GM18511 (cell line): Measurements from ENCODE around the gene SEBOX.

ENCODE experiments used
- ATAC-seq: cut with Tn5 transposase; IDR thresholded peaks from one replicate; pipeline ENCODE4 v1.9.1; 2021; ENCODE audit warnings: mild to moderate bottlenecking, moderate library complexity; ENCODE audit not compliant: unreplicated experiment

SEBOX gene

GRCh38 chr17:28364665-28365363, at the start of gene SEBOX:
TSS of gene SEBOX (minus strand) at chr17:28365199. CDS start at chr17:28365151, 48 bp downstream.
- ATAC-seq: no peak

DNA sequence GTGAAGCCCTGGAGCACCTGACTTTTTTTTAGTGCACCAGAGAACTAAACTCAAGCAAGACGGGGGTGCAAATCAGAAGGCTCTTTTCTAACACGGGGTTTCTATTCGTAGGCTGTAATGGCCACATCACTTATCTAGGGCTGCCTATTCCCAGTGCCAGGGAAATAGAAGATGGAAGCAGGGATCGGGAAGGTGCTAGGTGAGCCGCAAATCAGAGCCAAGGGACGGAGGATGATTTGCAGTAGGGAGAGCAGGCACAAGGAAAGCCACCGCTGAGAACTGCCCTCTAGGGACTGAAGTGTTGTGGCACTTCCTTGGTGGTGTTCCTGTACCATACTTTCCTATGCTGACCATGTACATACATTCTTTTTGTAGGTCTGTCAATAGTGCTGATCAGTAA, 48.8 kb upstream of the SEBOX start:
- no peak for ATAC-seq

GRCh38 chr17:28412099-28412498, 47.1 kb upstream of the SEBOX start:
- no peak for ATAC-seq

- no peak for ATAC-seq
Measured at GRCh38 chr17:28407974-28408306, 42.9 kb upstream of the SEBOX start.

GRCh38 chr17:28407130-28407973, 42.4 kb upstream of the SEBOX start:
- no peak for ATAC-seq

GRCh38 chr17:28406473-28406814, 41.4 kb upstream of the SEBOX start:
- ATAC-seq: peak; percentile 12

DNA sequence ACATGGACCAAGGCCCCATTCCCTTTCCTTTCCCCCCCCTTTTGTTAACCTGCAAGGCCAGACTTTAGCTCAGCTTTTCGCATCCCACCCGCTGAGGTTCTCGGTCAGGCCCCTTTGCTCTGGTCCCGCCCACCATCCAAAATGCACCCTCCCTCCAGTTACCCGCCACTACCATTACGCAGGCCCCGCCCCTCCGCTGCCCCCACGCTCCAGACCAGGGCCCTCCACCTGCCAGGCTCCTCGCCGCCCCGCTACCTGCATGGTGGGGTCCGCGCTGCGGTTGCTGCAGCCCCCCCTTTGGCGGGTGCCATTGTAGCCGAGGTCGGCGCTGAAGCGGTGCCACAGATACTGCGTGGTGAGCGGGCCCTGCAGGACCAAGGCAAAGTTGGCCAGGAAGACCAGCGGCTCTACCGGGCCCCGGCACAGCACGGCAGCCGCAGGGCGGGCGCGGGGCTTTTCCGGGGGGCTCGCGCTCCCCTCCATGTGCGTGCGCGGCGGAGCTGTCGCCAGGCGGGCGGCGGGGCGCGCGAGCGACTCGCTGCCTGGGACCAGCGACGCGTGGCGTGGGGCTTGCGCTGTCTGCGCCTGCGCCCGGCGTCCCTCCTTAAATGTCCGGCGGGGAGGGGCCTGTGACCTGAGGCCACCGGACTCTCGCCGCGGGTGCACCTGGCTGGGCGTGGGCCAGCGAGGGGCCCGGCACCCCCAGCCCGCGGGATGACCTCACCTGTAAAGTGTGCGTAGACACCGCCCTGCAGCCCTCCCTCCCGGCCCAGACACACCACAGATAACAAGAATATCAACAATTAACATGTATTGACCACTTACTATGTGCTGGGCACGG, 40.9 kb upstream of the SEBOX start, which contains the start of gene SLC46A1:
SLC46A1 (minus strand) TSS at position 581 of the 841 bp plus-strand sequence; CDS start at position 483, 98 bp downstream.
- peak; percentile 89 for ATAC-seq

DNA sequence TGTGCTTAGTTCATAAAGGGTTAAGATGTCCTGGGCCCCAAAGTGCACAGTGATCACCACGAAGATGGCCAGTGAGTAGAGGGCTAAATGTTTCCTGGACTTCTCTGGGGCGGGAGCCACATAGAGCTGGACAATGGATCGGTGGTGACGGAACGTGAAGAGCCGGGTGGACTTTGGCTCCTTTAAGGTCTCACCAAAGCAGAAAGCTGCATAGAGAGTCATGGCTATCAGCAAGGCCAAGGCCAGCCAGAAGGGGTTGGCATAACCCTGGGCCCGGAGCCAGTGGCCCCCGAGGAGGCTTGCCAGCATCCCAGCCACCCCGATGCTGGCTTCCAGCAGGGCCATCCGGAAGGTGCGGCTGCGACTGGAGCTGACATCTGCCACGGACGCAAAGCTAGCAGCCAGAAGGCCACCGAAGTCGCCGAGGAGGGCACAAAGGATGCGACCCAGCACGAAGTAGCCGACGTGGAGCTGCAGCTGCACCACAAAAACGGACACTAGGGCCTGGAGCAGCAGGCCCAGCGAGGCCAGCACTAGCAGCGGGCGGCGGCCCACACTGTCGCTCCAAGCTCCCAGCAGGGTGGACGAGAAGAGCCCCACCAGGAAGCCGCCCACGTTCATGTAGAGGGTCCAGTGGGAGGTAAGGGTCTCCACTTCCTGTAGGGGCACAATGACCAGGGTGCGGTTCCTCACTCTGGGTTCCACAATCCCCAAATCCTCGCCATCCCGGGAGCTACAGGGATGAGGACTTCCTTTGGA, 40.0 kb upstream of the SEBOX start:
- no peak for ATAC-seq

GRCh38 chr17:28404461-28404811, 39.4 kb upstream of the SEBOX start:
- ATAC-seq: no peak

DNA sequence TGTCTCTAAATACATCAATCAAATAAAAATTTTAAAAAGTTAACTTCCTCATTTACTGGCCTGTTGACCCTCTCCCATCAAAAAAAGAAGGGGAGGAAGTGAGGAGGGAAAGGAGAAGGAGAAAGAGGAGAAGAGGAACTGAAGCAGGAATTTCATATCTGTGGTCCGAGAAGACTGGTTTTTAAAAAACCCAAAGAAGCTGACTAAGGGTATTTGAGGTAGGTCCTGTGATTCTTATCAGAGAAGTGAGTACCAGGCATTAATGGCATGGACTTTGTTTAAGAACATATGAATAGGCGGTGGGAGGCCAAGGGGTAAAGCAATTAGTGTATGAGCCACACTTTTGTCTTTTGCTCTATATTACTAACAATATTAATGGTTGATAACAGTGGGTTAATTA, 39.0 kb upstream of the SEBOX start:
- no peak for ATAC-seq

- ATAC-seq: no peak
Measured at GRCh38 chr17:28402844-28403243, 37.8 kb upstream of the SEBOX start.

GRCh38 chr17:28402224-28402630, 37.2 kb upstream of the SEBOX start:
- no peak for ATAC-seq

GRCh38 chr17:28399808-28400207, 34.8 kb upstream of the SEBOX start:
- ATAC-seq: no peak

- peak; percentile 69 for ATAC-seq
Measured at GRCh38 chr17:28398280-28398981, 33.4 kb upstream of the SEBOX start.

DNA sequence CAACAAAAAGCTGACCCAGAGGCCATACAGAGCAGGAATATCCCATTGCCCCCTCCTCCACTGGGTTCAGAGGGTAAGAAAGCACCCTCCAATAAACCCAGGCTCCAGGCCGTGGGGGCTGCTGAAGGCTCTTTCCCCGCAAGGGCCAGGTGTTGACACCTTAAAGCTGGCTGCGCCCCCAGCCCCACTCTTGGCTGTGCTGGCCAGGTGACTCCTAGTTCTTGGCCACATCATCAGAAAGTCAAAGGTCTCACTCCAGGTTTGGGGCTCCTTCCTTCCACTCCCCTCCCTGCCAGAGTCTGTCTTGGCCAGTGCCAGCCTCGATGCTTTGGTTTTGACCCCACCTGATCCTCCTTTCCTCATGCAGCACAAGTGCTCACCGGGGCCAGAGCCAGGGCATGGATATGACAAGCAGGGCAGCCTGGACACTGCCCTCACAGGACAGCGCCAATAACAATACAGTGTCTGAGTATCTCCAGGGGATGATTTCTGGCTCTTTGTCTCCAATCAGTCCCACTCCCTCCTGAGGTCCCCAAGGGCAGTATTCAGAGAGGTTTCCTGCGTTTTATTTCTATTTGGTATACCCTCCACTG, 32.8 kb upstream of the SEBOX start:
- no peak for ATAC-seq

DNA sequence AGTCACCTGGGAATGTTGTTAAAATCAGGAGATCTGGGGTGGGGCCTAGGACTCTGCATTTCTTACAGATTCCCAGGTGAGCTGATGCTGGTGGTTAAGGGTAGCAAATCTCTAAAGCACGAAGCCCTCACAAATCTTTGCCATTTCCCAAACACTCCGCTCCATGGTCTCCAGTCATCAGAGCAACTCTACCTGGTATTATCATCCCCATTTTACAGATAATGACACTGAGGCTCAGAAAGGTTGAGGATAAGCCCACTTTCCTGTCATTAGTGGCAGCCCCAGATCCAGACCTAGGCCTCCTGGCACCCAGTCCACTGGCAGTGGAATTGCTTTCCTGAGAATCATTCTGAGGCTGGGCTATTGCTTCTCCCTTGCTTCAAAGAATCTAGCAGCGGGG, 32.3 kb upstream of the SEBOX start:
- ATAC-seq: no peak

- ATAC-seq: no peak
Measured at GRCh38 chr17:28396635-28397239, 31.7 kb upstream of the SEBOX start.

GRCh38 chr17:28395968-28396367, 31.0 kb upstream of the SEBOX start:
- no peak for ATAC-seq

GRCh38 chr17:28395426-28395825, 30.4 kb upstream of the SEBOX start:
- no peak for ATAC-seq
